ACC112 (cell line): ENCODE measurements around the gene IFT81.
A peak's percentile ranks its signal among the peaks of the same experiment; 100 is the strongest.

Experiments
- H2AFZ ChIP-seq: fragments of 200-600 bp; sonication (generic); one replicate; pipeline ENCODE4 v1.6.0; 2017; ENCODE audit warnings: antibody characterized with exemption, low read length; ENCODE audit not compliant: unreplicated experiment
- H3K27ac ChIP-seq: fragments of 200-600 bp; sonication (generic); 2 replicates; pipeline ENCODE4 v1.5.1; 2014; ENCODE audit warnings: low read depth, mild to moderate bottlenecking, antibody characterized with exemption, low read length, moderate library complexity
- H3K27me3 ChIP-seq: fragments of 200-600 bp; sonication (generic); 2 replicates; pipeline ENCODE4 v1.6.1; 2014; ENCODE audit warnings: mild to moderate bottlenecking, antibody characterized with exemption, low read length, moderate library complexity, mixed read lengths; ENCODE audit not compliant: insufficient read depth
- H3K36me3 ChIP-seq: fragments of 200-600 bp; sonication (generic); 2 replicates; pipeline ENCODE4 v1.6.1; 2016; ENCODE audit warnings: mild to moderate bottlenecking, antibody characterized with exemption, low read length, moderate library complexity, mixed read lengths; ENCODE audit not compliant: insufficient read depth
- H3K4me1 ChIP-seq: fragments of 200-600 bp; sonication (generic); one replicate; pipeline ENCODE4 v1.6.1; 2016; ENCODE audit warnings: low read length, mixed read lengths; ENCODE audit not compliant: insufficient read depth, unreplicated experiment, control insufficient read depth
- H3K4me3 ChIP-seq: fragments of 200-600 bp; sonication (generic); 2 replicates; pipeline ENCODE4 v1.5.1; 2014; ENCODE audit warnings: mild to moderate bottlenecking, low read depth, low read length
- H3K79me2 ChIP-seq: fragments of 200-600 bp; sonication (generic); one replicate; pipeline ENCODE4 v1.6.0; 2016; ENCODE audit warnings: low read length; ENCODE audit not compliant: control insufficient read depth, unreplicated experiment, insufficient read depth

The IFT81 gene

GRCh38 chr12:110091136-110091711, 32.9 kb upstream of the IFT81 start:
- H3K27me3 ChIP-seq: peaks cover 6% of the 10 kb centered on the region; the same call in 1 of the 2 replicates
- no peaks in the 10 kb centered on the region for H3K79me2 ChIP-seq
- no peak overlapping the region for H3K27ac ChIP-seq
- H3K4me1 ChIP-seq: no peaks in the 10 kb centered on the region
- H3K4me3 ChIP-seq: no peak overlapping the region
- no peak overlapping the region for H2AFZ ChIP-seq
- H3K36me3 ChIP-seq: no peaks in the 10 kb centered on the region

GRCh38 chr12:110093631-110094311, 30.4 kb upstream of the IFT81 start:
- Histone ChIP-seq H2AFZ (no peak overlapping the region), H3K79me2 (no peaks in the 10 kb centered on the region), H3K27me3 (peaks cover 6% of the 10 kb centered on the region; the same call in 1 of the 2 replicates), H3K27ac (no peak overlapping the region), H3K4me3 (no peak overlapping the region), H3K4me1 (no peaks in the 10 kb centered on the region), H3K36me3 (no peaks in the 10 kb centered on the region)

GRCh38 chr12:110100315-110100970, 23.7 kb upstream of the IFT81 start:
- no peak overlapping the region for H3K27ac ChIP-seq
- no peaks in the 10 kb centered on the region for H3K79me2 ChIP-seq
- H3K4me3 ChIP-seq: no peak overlapping the region
- H3K4me1 ChIP-seq: peaks cover 4% of the 10 kb centered on the region
- H3K36me3 ChIP-seq: no peaks in the 10 kb centered on the region
- H3K27me3 ChIP-seq: no peaks in the 10 kb centered on the region
- H2AFZ ChIP-seq: peak overlapping the region; percentile 48

GRCh38 chr12:110102255-110102654, 21.9 kb upstream of the IFT81 start:
- no peaks in the 10 kb centered on the region for H3K36me3 ChIP-seq
- no peaks in the 10 kb centered on the region for H3K79me2 ChIP-seq
- H3K27me3 ChIP-seq: no peaks in the 10 kb centered on the region
- peaks cover 8% of the 10 kb centered on the region for H3K4me1 ChIP-seq
- no peak overlapping the region for H2AFZ ChIP-seq
- no peak overlapping the region for H3K27ac ChIP-seq
- H3K4me3 ChIP-seq: no peak overlapping the region

GRCh38 chr12:110104188-110105094, 19.7 kb upstream of the IFT81 start:
- no peak overlapping the region for H2AFZ ChIP-seq
- no peak overlapping the region for H3K4me3 ChIP-seq
- H3K4me1 ChIP-seq: peaks cover 26% of the 10 kb centered on the region
- H3K27me3 ChIP-seq: no peaks in the 10 kb centered on the region
- no peak overlapping the region for H3K27ac ChIP-seq
- no peaks in the 10 kb centered on the region for H3K36me3 ChIP-seq
- H3K79me2 ChIP-seq: no peaks in the 10 kb centered on the region

GRCh38 chr12:110105159-110105558, 19.0 kb upstream of the IFT81 start:
- H2AFZ ChIP-seq: no peak overlapping the region
- H3K79me2 ChIP-seq: no peaks in the 10 kb centered on the region
- no peak overlapping the region for H3K27ac ChIP-seq
- no peaks in the 10 kb centered on the region for H3K27me3 ChIP-seq
- no peaks in the 10 kb centered on the region for H3K36me3 ChIP-seq
- H3K4me1 ChIP-seq: peaks cover 30% of the 10 kb centered on the region
- H3K4me3 ChIP-seq: no peak overlapping the region

GRCh38 chr12:110105986-110106385, 18.2 kb upstream of the IFT81 start:
- Histone ChIP-seq H3K79me2 (no peaks in the 10 kb centered on the region), H3K27me3 (no peaks in the 10 kb centered on the region), H3K27ac (no peak overlapping the region), H2AFZ (no peak overlapping the region), H3K4me1 (peaks cover 27% of the 10 kb centered on the region), H3K4me3 (no peak overlapping the region), H3K36me3 (no peaks in the 10 kb centered on the region)

GRCh38 chr12:110107369-110108281, 16.5 kb upstream of the IFT81 start:
- Histone ChIP-seq H3K79me2 (no peaks in the 10 kb centered on the region), H3K27ac (peak overlapping the region; percentile 94), H2AFZ (no peak overlapping the region), H3K4me1 (peaks cover 27% of the 10 kb centered on the region), H3K4me3 (peak overlapping the region; percentile 60; the same call in 1 of the 2 replicates), H3K27me3 (no peaks in the 10 kb centered on the region), H3K36me3 (no peaks in the 10 kb centered on the region)

- no peak overlapping the region for H2AFZ ChIP-seq
- no peaks in the 10 kb centered on the region for H3K27me3 ChIP-seq
- H3K4me3 ChIP-seq: peak overlapping the region; percentile 60; the same call in 1 of the 2 replicates
- H3K79me2 ChIP-seq: no peaks in the 10 kb centered on the region
- H3K4me1 ChIP-seq: peaks cover 27% of the 10 kb centered on the region
- no peaks in the 10 kb centered on the region for H3K36me3 ChIP-seq
- H3K27ac ChIP-seq: peak overlapping the region; percentile 94
Measured at GRCh38 chr12:110108309-110109036, 15.7 kb upstream of the IFT81 start.
